HuH-7.5 (cell line): ENCODE results near the gene DUS1L.

ENCODE experiments used
- DNase-seq: peaks from one replicate; pipeline ENCODE4 v3.0.0; 2011; ENCODE audit warnings: low spot score

Gene DUS1L

DNA sequence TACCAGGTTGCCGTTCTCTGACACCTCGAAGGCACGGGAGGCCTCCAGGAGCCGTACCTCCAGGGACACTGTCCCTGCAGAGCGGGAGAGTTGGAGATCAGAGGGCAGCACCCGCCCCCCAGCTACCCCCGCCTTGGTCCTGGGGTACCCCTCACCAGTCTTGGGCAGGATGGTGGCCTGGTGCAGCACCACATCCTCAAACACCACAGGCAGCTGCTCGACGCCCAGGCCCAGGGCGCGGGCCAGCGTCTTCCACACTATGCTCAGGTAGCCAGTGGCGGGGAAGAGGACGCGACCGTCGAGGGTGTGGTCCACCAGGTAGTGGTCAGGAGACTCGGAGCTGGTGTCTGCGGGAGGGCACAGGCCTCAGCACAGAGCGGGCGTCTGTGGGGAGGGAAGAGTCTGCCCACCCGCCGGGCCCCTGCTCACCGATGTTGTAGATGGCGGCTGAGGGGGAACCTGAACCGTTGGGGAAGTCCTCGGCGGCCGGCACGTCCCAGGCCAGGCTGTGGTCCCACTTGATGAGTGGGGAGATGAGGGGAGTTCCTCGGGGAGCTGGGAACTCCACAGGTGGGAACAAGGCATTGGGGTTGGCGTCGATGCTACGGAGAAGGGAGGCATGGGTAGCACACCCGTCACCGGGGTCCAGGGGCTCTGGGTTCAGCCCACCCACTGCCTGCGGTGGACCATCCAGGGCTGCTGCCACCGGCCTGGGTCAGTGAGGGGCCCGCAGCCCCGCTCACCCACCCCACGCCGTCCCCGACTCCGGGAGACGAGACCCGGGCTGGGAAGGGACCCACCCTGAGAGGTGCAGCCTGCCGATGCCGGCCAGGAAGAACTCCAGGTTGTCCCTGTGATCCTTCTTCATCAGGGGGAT, 22.6 kb upstream of the DUS1L start:
- DNase-seq, result no peak

DNA sequence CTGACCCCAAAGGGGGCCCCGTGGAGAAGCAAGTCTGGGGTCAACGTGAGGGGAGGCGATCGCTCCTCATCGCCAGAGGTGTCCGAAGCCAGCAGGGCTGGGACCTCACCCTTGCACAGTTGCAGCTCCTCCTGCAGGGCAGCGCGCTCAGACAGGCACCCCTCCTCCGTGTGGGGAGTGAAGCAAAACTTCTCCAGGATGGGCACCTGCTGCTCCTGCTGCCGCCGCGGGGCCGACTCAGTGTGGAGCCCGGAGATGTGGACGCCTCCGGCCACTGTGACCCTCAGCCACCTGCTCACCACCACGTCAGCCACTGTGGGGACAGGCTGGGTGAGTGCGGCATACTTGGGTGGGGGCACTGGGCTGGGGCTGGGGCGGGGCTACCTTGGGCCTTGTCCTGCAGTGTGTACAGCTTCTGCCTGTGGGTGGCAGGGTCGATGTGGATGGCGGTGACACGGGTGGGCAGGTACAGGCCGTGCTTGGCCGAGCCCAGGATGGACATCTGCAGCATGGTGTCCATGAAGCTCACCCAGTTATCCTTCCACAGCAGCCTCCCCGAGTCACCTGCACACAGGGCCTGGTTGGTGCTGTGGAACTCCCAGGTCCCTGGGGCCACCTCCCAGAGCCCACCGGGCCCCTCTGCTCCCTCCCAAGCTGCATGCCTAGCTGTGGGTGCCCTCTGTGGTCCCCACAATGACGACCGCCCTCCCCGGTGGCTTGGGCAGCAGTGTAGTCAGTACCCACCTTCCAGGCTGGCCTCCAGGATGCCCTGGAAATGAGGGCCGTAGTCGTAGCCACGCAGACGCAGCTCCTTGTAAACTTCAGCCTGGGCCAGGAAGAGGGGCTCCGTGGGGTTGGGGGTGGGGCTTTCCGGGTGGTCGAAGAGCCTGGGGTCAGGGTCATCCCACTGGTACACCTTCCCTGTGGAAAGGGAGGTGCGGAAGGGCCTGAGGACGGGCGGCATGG, 21.6 kb upstream of the DUS1L start:
- no peak for DNase-seq

DNA sequence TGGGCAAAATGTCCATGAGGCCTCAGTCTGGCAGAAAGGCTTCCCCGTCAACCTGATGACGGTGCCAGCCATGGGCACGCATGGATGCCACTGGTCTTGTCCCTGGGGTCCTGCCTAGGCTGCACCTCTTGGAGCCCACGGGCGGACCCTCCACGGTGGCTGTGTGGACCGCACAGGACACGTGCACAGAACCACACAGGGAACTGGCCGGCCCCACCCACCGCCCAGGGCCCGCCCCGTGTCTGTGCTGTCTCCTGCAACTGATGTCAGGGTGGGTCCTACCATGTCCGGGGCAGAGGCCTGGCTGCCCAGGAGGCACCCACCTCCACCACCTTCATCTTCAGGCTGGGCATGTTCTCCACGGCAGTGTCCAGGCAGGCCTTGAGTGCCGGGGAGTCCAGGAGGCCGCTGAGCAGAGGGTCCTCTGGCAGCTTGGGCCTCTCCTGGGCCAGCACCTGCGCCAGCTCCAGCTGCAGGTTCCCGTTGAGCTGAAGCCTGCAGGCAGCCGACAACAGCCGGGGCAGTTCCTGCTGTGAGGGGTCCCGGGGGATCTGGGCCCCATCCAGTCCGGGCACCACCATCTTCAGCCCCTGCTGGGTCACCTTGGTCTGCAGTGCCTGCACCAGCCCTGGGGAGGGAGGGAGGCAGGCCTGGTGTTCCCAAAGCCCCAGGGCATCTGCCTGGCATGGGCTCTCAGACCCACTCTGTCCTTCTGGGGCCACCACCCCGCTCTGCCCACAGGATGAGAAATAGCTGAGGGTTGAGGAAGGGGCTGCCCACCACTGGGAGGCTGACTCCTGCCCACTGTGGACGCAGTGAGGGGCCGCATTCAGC, 20.5 kb upstream of the DUS1L start:
- DNase-seq, result no peak

- no peak for DNase-seq
These were observed 19.6 kb upstream of the DUS1L start for GRCh38 chr17:82085031-82085861.

GRCh38 chr17:82084373-82085030, 18.9 kb upstream of the DUS1L start:
- DNase-seq, result no peak

DNA sequence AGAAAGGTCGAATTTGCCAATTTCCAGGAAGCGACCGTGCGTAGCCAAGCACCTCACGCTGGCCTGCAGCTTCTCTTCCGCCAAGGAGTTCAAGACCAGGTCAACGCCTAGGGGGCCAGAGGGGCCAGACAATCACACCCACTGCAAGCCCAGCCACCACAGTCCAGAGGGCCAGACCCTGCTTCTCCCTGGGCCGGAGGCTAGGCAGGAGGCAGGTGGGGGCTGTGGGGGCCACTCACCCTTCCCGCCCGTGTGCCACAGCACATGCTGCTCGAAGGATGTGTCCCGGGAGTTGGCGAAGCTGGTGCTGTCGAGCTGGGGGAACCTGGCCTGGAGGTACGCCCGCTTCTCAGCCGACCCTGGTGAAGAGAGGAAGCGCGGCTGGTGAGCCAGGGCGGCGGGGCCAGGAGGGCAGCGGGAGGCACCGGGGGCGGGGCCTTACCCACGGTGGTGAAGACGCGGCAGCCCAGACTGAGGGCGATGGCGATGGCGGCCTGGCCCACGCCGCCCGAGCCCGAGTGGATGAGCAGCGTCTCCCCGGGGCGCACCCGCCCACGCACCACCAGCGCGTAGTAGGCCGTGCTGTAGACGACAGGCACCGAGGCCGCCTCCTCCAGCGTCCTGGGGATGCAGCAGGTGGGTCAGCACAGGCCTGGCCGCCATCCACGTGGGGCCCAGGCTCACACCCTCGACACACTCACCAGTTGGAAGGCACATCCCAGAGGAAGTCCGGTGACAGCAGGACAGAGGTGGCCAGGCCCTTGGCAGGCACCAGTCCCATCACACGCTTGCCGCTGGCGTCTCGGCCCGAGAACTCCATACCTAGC, 18.1 kb upstream of the DUS1L start:
- no peak for DNase-seq

- no peak for DNase-seq
These were observed 17.4 kb upstream of the DUS1L start for GRCh38 chr17:82083009-82083408.

- no peak for DNase-seq
These were observed 16.9 kb upstream of the DUS1L start for GRCh38 chr17:82082456-82082855.

- no peak for DNase-seq
These were observed 16.4 kb upstream of the DUS1L start for GRCh38 chr17:82081966-82082365.

DNA sequence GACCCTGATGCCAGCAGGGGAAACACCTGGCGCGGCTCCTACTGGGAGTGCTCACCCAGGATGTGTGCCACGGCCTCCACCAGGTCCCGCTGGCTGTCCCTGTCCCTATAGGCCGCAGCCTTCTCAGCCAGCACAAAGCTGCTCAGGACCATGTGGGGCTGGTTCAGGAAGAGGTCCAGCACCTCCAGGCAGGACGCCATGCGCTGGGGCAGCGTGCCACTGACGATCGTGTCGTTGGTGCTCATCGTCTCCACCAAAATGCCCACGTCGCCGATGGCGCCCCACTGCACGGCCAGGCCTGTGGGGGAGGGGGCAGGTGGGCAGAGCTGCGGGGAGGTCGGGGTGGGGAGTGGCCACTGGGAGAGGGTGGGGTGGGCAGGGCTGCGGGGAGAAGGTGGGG, 15.9 kb upstream of the DUS1L start:
- DNase-seq, result no peak

GRCh38 chr17:82080789-82081464, 15.3 kb upstream of the DUS1L start:
- DNase-seq, result no peak

DNA sequence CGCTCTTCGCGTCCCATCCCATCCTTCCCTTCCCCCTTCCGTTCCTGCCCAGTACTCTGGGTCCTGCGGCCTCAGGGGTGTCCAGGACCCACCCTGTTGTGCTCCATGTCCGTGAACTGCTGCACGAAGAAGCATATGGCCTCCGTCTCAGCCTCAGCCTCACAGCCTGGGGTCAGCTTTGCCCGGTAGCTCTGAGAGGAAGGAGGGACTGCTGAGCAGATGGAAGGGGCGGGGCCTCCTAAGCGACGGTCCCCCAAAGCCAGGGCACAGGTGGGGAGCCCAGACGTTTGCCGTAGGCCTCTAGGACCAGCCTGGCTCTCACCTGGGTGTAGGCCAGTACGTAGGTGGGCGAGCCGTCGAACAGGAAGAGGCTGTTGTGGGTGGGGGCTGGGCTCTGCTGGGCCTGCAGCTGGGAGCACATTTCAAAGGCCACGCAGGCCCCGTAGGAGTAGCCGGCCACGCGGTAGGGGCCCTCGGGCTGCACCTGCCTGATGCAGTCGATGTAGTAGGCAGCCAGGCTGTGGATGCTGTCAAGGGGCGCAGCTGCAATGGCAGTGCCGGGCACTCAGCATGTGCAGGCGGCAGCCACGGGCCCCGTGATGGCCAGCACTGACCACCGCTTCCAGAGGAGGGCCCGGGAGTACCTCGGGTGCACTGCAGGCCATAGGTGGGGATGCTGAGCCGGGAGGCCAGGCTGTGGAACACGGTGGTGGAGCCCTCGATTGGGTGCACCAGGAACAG, 14.6 kb upstream of the DUS1L start:
- DNase-seq, result no peak

DNA sequence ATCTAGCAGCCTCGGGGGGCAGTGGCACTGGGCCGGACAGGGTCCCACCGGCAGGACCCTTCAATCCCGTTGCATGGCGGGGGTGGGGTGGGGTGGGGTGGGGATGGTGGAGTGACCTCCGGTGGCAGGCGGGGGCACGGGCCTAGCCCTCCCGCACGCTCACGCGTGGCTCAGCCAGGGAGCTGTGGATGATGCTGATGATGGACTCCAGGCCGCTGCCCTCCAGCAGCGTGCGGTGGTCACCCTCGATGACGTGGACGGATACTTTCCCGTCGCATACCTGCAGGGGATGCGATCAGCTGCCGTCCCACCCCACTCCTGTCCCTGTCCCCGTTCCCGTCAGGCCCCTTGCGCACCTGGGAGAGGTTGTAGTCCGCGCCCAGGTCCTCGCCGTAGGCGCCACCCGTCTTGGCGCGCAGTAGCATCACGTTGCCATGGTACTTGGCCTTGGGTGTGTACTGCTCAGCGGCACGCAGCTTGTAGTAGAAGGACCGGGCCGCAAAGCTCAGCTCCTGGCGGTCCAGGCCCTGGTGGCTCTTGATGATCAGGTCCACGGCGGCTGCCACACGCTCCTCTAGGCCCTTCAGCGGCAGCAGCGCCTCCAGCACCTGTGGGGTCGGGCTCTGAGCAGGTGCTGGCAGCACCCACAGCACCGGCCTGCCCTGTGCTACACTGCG, 13.5 kb upstream of the DUS1L start:
- no peak for DNase-seq

- DNase-seq, result no peak
These were observed 12.8 kb upstream of the DUS1L start for GRCh38 chr17:82078433-82078832.

GRCh38 chr17:82077617-82078358, 12.2 kb upstream of the DUS1L start:
- DNase-seq, result no peak

DNA sequence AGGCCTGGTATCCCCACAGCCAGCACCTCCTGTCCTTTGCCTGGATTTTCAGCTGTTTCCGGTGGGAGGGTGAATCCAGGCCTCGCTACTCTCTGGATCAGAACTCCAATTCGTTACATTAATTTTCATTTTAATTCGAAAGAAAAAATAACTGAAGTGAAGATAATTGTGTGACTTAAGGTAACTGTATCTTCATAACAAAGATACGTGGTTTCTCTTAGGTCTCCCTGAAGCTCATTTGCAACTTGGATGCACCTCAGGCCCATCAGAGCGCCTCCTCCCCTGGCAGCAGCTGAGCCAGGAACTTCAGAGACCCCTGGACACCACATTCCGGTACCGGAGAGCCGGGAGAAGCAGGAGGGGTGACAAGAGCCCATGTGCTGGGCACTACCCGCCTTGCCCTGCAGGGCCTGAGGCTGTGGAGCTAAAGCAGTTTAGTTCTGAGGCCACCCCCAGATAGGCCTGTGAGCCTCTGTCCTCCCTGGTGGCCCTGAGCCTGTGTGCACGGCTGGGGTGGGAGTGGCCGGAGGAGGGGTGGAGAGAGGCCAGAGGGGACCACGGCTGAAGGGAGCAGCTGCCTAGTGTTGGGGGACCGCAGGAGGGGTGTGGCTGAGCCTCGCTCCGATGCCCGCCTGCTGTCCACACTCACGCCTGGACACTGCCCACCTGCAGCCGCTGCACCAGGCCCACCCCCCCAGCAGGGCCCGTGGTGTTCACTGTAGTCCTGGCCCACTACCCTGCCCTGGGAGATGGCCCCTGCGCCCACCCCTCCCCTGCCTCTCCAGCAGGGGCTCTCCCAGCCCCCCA, 11.4 kb upstream of the DUS1L start:
- DNase-seq, result no peak
